Naive B cell (primary cell): ENCODE data around the gene C1GALT1C1. TPM values are rescaled to one million over a fixed set of nuclear protein-coding genes. Genes with fewer than 3 reads are reported as not detected.
A peak's percentile ranks its signal among the peaks of the same experiment; 100 is the strongest.
"Not testable (repeated sequence)": the region's sequence is repeated elsewhere in the genome, so short reads cannot be mapped to it uniquely, and the experiment has no call there.

Experiments used
- ATAC-seq, 2 donors: fragments of 150-1000 bp; cut with Tn5 transposase; 2 replicates each; pipeline ENCODE4 v1.10.0; 2021; ENCODE audit warnings: low read depth in 2 of 2, mild to moderate bottlenecking in 2 of 2, moderate library complexity in 2 of 2
- DNase-seq: peaks from one replicate; pipeline ENCODE4 v3.0.0; 2022
- H3K27ac Mint-ChIP-seq, 6 donors: one replicate each; pipeline ENCODE4 v1.8.0; 2020 to 2022; ENCODE audit warnings: mild to moderate bottlenecking in 6 of 6, mixed read lengths in 6 of 6, moderate library complexity in 5 of 6, inconsistent platforms in 2 of 6
- H3K27me3 Mint-ChIP-seq, 3 donors: one replicate each; pipeline ENCODE4 v1.8.0; 2021 to 2022; ENCODE audit warnings: mixed read lengths in 3 of 3, mild to moderate bottlenecking in 1 of 3
- H3K36me3 Mint-ChIP-seq, 2 donors: one replicate each; pipeline ENCODE4 v1.8.0; 2020 to 2022; ENCODE audit warnings: mixed read lengths in 2 of 2, inconsistent platforms in 1 of 2, mild to moderate bottlenecking in 1 of 2
- H3K4me1 Mint-ChIP-seq, 3 donors: one replicate each; pipeline ENCODE4 v1.8.0; 2020 to 2022; ENCODE audit warnings: mixed read lengths in 3 of 3, inconsistent platforms in 1 of 3, mild to moderate bottlenecking in 1 of 3, moderate library complexity in 1 of 3
- H3K4me3 Mint-ChIP-seq, 8 donors: one replicate each; pipeline ENCODE4 v1.8.0; 2020 to 2022; ENCODE audit warnings: mild to moderate bottlenecking in 8 of 8, mixed read lengths in 8 of 8, moderate library complexity in 8 of 8, inconsistent platforms in 2 of 8
- H3K9me3 Mint-ChIP-seq, 7 donors: one replicate each; pipeline ENCODE4 v1.8.0; 2020 to 2022; ENCODE audit warnings: mixed read lengths in 7 of 7, mild to moderate bottlenecking in 5 of 7, inconsistent platforms in 2 of 7, moderate library complexity in 1 of 7
- polyA plus RNA-seq, 6 donors: library from polyadenylated mRNA; unstranded; fragments of 300-500 nt; fragmentation: Illumina TruSeq; gene quantifications; one replicate each; pipeline ENCODE4 v1.2.3, GENCODE V29; 2021; ENCODE audit warnings: low read depth in 6 of 6

C1GALT1C1 gene
- polyA plus RNA-seq = 10 to 100 TPM in 4 of 6 donors, 1 to 10 TPM in 2; 8.6 to 35.9 (median 12.8) TPM

DNA sequence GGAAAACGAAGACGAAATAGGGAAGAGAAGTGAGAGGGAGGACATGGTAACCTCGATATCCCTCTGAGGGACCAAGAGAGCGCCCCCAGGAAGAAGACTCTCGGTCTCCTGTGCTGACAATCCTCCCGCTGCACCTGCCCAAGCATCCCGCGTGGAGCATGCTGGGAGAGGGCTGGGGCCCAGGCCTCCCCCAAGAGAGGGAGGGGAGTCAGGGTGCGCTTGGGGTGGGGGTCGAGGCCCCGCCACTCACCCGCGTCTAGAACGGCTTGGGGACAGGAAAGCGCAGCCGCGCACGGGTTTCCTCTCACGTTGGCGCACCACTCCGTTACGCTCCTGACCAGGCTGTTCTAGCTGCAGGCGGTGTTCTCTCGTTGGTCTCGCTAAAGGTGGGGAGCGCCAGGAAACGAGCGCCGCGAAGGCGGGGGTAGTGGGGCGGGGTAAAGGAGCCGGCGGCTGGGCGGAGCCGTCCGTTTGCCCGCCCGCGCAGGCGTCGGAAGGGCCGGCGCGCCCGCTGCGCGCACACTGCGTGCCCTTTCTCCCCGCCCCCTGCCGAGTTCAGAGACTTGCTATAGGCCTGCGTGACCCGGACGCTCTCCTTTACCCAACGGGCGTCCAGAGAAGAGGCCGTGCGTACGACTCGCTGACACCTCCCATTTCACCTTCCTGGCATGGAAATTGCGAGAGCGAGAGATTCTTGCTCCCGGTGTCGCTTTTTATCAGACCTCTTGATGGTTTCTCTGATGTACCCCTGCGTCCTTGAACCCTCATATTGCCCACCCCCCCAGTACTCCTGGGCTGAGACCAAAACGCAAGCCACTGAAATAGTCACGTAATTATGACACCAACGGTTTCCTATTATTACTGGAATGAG, at the start of gene C1GALT1C1:
Gene C1GALT1C1, minus strand, starts transcription at position 388 of the 871 bp plus-strand sequence. CDS start 2,888 bp downstream, outside the sequence.
- H3K36me3 Mint-ChIP-seq = no peaks in the 10 kb centered on the region
- H3K4me3 Mint-ChIP-seq = peak within 1 kb of the TSS; percentile 84 to 95 (median 90)
- H3K9me3 Mint-ChIP-seq = peaks cover 0 to 1% (median 0%) of the 10 kb centered on the region in 7 donors
- H3K4me1 Mint-ChIP-seq = peaks cover 0 to 9% (median 0%) of the 10 kb centered on the region in 3 donors
- peak; percentile 93 for DNase-seq
- no peaks in the 10 kb centered on the region for H3K27me3 Mint-ChIP-seq
- ATAC-seq = peak; percentile 86 to 87
- peak within 1 kb of the TSS; percentile 93 to 99 (median 98) for H3K27ac Mint-ChIP-seq

DNA sequence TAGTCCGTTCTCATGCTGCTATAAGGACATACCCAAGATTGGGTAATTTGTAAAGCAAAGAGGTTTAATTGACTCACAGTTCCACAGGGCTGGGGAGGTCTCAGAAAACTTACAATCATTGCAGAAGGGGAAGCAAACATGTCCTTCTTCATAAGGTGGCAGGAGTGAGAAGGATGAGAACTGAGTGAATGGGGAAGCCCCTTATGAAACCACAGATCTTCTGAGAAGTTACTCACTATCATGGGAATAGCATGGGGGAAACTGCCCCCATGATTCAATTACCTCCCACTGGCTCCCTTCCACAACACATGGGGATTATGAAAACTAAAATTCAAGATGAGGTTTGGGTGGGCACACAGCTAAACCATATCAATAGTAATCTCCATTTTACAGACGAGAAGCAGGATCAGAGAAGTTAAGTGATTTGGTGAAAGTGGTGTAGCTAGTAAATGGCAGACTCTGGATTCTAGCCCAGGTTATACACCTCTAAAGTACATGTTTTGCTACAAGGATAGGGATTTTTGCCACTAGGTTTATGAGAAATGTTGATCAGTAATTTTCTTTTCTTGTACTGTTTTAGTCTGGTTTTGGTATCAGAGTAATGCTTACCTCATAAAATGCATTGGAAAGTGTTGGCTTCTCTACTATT, 47.3 kb upstream of the C1GALT1C1 start:
- ATAC-seq = no peak
- H3K4me3 Mint-ChIP-seq = no peak overlapping the region
- peak; percentile 7 for DNase-seq
- H3K27ac Mint-ChIP-seq = peak overlapping the region in 3 of 6 donors; percentile 5 to 77 (median 19)
- H3K36me3 Mint-ChIP-seq = peaks cover 0 to 11% of the 10 kb centered on the region in 2 donors
- H3K27me3 Mint-ChIP-seq = no peaks in the 10 kb centered on the region
- H3K4me1 Mint-ChIP-seq = peaks cover 0 to 4% (median under 1%) of the 10 kb centered on the region in 3 donors
- peaks cover 5 to 25% (median 10%) of the 10 kb centered on the region in 7 donors for H3K9me3 Mint-ChIP-seq

- peaks cover 0 to 5% (median 0%) of the 10 kb centered on the region in 3 donors for H3K4me1 Mint-ChIP-seq
- no peak overlapping the region for H3K27ac Mint-ChIP-seq
- no peaks in the 10 kb centered on the region for H3K27me3 Mint-ChIP-seq
- H3K36me3 Mint-ChIP-seq = peaks cover 0 to 11% of the 10 kb centered on the region in 2 donors
- no peak overlapping the region for H3K4me3 Mint-ChIP-seq
- DNase-seq (no peak), ATAC-seq (no peak)
- H3K9me3 Mint-ChIP-seq = peaks cover 3 to 18% (median 9%) of the 10 kb centered on the region in 7 donors
These were observed 43.1 kb upstream of the C1GALT1C1 start for GRCh38 chrX:120672841-120673530.

DNA sequence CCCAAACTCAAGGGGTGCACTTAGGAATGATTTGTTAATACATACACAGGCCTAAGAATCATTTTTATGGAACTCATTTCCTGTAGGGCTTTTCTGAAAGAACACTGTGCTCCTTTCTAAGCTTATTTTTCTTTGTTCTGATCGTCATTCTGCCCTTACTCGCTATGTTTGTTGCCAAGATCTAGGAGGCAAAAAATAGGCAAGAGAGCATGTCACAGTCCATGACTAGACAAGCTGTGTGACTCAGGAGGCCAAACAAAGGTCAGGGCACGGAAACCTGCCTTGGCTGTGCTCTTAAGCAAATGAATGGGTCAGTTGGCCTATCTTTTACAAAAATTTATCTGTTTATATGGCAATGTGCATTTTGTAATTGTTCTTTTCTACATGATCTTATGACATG, 42.5 kb upstream of the C1GALT1C1 start:
- Mint-ChIP-seq H3K4me3 (no peak overlapping the region), H3K27me3 (no peaks in the 10 kb centered on the region), H3K36me3 (peaks cover 0 to 11% of the 10 kb centered on the region in 2 donors), H3K27ac (no peak overlapping the region), H3K4me1 (peaks cover 0 to 5% (median 0%) of the 10 kb centered on the region in 3 donors), H3K9me3 (peaks cover 3 to 12% (median 9%) of the 10 kb centered on the region in 7 donors)
- ATAC-seq (no peak), DNase-seq (no peak)

- no peak overlapping the region for H3K4me3 Mint-ChIP-seq
These were observed 42.1 kb upstream of the C1GALT1C1 start for GRCh38 chrX:120671963-120672362.

DNA sequence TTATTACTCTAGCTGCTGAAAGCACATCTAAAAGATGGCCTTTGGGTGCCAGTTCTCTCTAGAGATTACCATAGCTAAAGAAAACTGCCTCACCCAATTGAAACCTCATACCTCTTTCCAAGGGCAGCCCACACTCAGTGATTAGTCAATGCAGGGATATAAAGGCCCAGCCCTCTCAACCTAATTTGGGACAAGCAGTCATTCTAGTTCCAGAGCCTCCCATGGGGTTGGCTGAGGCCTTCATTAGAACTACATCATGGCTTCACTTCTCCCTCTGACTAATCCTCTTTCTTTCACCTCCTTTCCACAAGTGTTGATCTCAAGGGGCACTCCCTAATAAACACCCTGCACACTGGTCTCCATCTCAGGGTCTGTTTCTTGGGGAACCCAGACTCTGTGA, 38.5 kb upstream of the C1GALT1C1 start:
- H3K4me1 Mint-ChIP-seq = peaks cover 0 to 13% (median 7%) of the 10 kb centered on the region in 3 donors
- H3K27me3 Mint-ChIP-seq = no peaks in the 10 kb centered on the region
- ATAC-seq (no peak), DNase-seq (no peak)
- peaks cover 0 to 2% (median 0%) of the 10 kb centered on the region in 7 donors for H3K9me3 Mint-ChIP-seq
- H3K4me3 Mint-ChIP-seq = no peak overlapping the region
- no peak overlapping the region for H3K27ac Mint-ChIP-seq
- H3K36me3 Mint-ChIP-seq = no peaks in the 10 kb centered on the region

More at GRCh38 chrX:120671963-120672362, 42.1 kb upstream of the C1GALT1C1 start:
- no peak overlapping the region for H3K27ac Mint-ChIP-seq
- ATAC-seq (no peak), DNase-seq (no peak)
- peaks cover 3 to 10% (median 7%) of the 10 kb centered on the region in 7 donors for H3K9me3 Mint-ChIP-seq
- no peaks in the 10 kb centered on the region for H3K27me3 Mint-ChIP-seq
- H3K36me3 Mint-ChIP-seq = peaks cover 0 to 8% of the 10 kb centered on the region in 2 donors
- peaks cover 0 to 5% (median 0%) of the 10 kb centered on the region in 3 donors for H3K4me1 Mint-ChIP-seq

DNA sequence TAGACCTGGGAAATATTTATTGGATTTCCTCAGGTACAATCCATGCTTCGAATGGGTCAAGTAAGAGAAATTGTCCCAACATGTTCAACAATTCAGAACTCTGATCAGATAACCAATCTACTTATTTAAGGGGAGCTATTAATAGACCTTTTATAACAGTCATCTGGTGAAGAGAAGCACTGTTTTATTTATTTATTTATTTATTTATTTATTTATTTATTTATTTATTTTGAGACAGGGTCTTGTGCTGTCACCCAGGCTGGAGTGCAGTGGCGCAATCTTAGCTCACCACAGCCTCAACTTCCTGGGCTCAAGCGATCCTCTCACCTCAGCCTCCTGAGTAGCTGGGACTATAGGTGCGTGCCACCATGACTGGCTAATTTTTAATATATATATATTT, 34.7 kb upstream of the C1GALT1C1 start:
- peak overlapping the region in 1 of 6 donors; percentile 3 for H3K27ac Mint-ChIP-seq

DNA sequence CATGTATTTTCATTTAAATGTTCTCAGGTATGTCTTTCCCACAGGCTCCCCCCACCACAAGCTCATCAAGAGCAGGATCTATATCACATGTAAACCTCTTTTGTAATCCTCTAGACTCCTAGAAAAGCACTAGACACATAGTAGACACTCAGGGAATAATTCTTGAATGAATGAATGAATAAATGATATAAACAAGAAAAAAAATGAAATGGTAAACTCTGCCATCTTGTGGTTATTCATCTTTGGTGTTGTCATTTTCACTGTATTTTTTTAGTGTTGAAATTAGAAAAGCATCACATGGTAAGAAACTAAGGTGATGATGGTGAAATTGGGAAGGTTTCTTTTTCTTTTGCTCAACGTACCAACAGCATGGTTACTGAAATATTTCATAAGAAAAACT, 34.2 kb upstream of the C1GALT1C1 start:
- no peak for ATAC-seq
- Mint-ChIP-seq H3K9me3 (no peaks in the 10 kb centered on the region), H3K4me3 (no peak overlapping the region), H3K36me3 (no peaks in the 10 kb centered on the region), H3K27ac (peak overlapping the region in 4 of 6 donors; percentile 3 to 34 (median 32)), H3K27me3 (no peaks in the 10 kb centered on the region), H3K4me1 (peaks cover 0 to 9% (median 7%) of the 10 kb centered on the region in 3 donors)
- DNase-seq = peak; percentile 18

More for the DNA sequence above, 34.7 kb upstream of the C1GALT1C1 start:
- H3K9me3 Mint-ChIP-seq, H3K36me3 Mint-ChIP-seq, ATAC-seq, DNase-seq, H3K4me1 Mint-ChIP-seq, H3K4me3 Mint-ChIP-seq, H3K27me3 Mint-ChIP-seq: not testable (repeated sequence)

DNA sequence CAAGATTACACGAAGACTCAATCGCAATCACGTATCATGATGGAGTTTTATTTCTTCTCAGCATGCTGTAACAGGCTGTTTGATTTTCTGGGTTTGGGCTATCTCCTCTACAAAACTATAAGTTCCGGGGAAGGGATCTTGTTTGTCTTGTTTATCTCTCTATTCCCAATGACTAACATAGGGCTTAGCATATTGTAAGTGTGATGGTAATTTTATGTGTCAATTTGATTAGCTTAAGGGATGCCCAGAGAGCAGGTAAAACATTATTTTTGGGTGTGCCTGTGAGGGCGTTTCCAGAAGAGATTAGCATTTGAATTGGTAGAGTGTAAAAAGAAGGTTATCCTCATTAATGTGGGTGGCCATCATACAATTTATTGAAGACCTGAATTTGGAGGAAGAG, 32.8 kb upstream of the C1GALT1C1 start:
- Mint-ChIP-seq H3K4me1 (peaks cover 0 to 9% (median 7%) of the 10 kb centered on the region in 3 donors), H3K9me3 (peaks cover 0 to 2% (median 0%) of the 10 kb centered on the region in 7 donors), H3K27ac (peak overlapping the region in 1 of 6 donors; percentile 28), H3K36me3 (no peaks in the 10 kb centered on the region), H3K4me3 (no peak overlapping the region), H3K27me3 (no peaks in the 10 kb centered on the region)
- DNase-seq (no peak), ATAC-seq (no peak)

GRCh38 chrX:120660637-120661036, 30.8 kb upstream of the C1GALT1C1 start:
- ATAC-seq = no peak
- Mint-ChIP-seq H3K27me3 (no peaks in the 10 kb centered on the region), H3K4me1 (peaks cover 0 to 9% (median 7%) of the 10 kb centered on the region in 3 donors), H3K4me3 (no peak overlapping the region), H3K27ac (no peak overlapping the region), H3K9me3 (peaks cover 0 to 3% (median 0%) of the 10 kb centered on the region in 7 donors), H3K36me3 (no peaks in the 10 kb centered on the region)
- DNase-seq = no peak

GRCh38 chrX:120653000-120653399, 23.1 kb upstream of the C1GALT1C1 start:
- peaks cover 0 to 8% (median 4%) of the 10 kb centered on the region in 7 donors for H3K9me3 Mint-ChIP-seq

DNA sequence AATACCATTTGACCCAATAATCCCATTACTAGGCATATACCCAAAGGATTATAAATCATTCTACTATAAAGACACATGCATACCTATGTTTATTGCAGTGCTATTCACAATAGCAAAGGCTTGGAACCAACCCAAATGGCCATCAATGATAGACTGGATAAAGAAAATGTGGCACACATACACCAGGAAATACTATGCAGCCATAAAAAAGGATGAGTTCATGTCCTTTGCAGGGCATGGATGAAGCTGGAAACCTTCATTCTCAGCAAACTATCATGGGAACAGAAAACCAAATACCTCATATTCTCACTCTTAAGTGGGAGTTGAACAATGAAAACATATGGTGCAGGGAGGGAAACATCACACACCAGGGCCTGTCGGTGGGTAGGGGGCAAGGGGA, 22.4 kb upstream of the C1GALT1C1 start:
- not testable (repeated sequence) for H3K4me3 Mint-ChIP-seq, DNase-seq, H3K9me3 Mint-ChIP-seq, H3K27me3 Mint-ChIP-seq, ATAC-seq, H3K36me3 Mint-ChIP-seq
- peak overlapping the region in 1 of 6 donors; percentile 62 for H3K27ac Mint-ChIP-seq
- H3K4me1 Mint-ChIP-seq = peaks cover 6 to 26% (median 6%) of the 10 kb centered on the region in 3 donors

More at GRCh38 chrX:120653000-120653399, 23.1 kb upstream of the C1GALT1C1 start:
- Mint-ChIP-seq H3K4me3 (no peak overlapping the region), H3K4me1 (peaks cover 6 to 26% (median 6%) of the 10 kb centered on the region in 3 donors), H3K27ac (peak overlapping the region in 1 of 6 donors; percentile 30), H3K27me3 (no peaks in the 10 kb centered on the region), H3K36me3 (no peaks in the 10 kb centered on the region)
- DNase-seq = no peak
- peak; percentile 27 to 40 for ATAC-seq

DNA sequence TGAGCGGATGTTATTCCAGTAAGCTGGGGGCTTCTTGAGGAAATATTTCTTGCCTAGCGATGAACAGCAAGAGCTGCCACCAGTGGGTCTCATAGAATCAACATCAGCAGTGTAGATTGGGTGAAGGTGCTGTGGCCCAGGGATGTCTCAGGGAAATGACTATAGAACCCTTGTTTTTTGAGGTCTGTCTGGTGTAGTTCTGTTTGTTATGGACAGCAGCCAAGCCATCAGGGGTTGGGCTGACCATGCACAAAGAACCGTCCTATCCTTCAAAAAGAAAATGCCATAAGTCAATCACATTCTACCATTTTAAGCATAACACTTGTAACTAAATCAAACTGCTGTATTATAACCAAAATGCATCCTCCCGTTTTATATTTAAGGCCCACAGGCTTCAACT, 17.3 kb upstream of the C1GALT1C1 start:
- DNase-seq (no peak), ATAC-seq (no peak)
- H3K27me3 Mint-ChIP-seq = no peaks in the 10 kb centered on the region
- H3K4me1 Mint-ChIP-seq = peaks cover 0 to 23% (median 6%) of the 10 kb centered on the region in 3 donors
- no peak overlapping the region for H3K4me3 Mint-ChIP-seq
- H3K27ac Mint-ChIP-seq = no peak overlapping the region
- H3K36me3 Mint-ChIP-seq = no peaks in the 10 kb centered on the region
- peaks cover 0 to 8% (median 0%) of the 10 kb centered on the region in 7 donors for H3K9me3 Mint-ChIP-seq
